Measurements from ENCODE around the gene DECR2. TPM values are rescaled to one million over a fixed set of nuclear protein-coding genes. Genes with fewer than 3 reads are reported as not detected.
A peak's percentile ranks its signal among the peaks of the same experiment; 100 is the strongest.

Gene DECR2
- total and polyA plus RNA-seq, 9 of the 15 experiments (the other 6 are each of a cell fraction or from before 2014, with no cell fraction given), result 1.0 to 31.9 (median 10.3) TPM

DNA sequence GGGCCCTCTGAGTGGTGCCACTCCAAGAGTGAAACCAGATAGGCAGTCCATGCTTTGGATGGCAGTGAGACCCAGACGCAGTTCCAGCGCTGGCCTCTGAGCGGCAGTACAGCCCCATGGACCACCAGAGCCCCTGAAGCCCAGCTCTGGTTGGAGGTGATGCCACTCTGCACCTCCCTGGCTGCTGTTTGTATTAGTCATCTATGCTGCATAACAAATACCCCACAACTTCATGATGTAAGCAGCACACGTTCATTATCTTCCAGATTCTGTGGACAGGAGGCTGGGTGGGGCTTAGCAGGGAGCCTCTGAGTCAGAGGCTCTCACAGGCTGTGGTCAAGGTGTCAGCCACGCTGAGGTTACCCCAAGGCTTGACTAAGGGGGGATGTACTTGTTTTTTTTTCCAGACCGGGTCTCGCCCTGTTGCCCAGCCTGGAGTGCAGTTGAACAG is 9.8 kb upstream of the DECR2 start:
- no peaks in the 10 kb centered on the region for H3K36me3 ChIP-seq (ENCODE audit: control insufficient read depth, insufficient read depth, low read length)
- DNase-seq (ENCODE audit: extremely low read depth in 1 of 4, low spot score in 3 of 4) (peak; percentile 56 to 76 (median 68)), FAIRE-seq (peak; percentile 54), ATAC-seq (peak; percentile 72)
- H2AFZ ChIP-seq (ENCODE audit: low read depth, low read length), result no peak overlapping the region
- BruUV-seq (replicated peaks), result no TSS peak
- peaks cover 7 to 42% of the 10 kb centered on the region in 2 experiments for H3K4me1 ChIP-seq (replicated peaks in 1 of 2; ENCODE audit: control insufficient read depth in 2 of 2, insufficient read depth in 2 of 2, low read length in 2 of 2)
- peaks cover 3% of the 10 kb centered on the region; the same call in 1 of the 2 replicates for H3K9me3 ChIP-seq (replicated peaks; ENCODE audit: control insufficient read depth, insufficient read depth, low read depth, low read length)
- no peaks in the 10 kb centered on the region for H3K9me1 ChIP-seq (ENCODE audit: control insufficient read depth, insufficient read depth, low read length)
- 72% methylated on average over 7 of the region's 7 CpGs for WGBS (ENCODE audit: insufficient coverage, low coverage, missing lambda C conversion rate)
- in situ Hi-C loops (cut with MboI), result loop anchor here (10.0 kb wide), 1 partner anchor 283 kb away; the partner anchor contains the start of gene RHBDL1
- H3K4me3 ChIP-seq, result no peak overlapping the region
- ChIA-PET POLR2A (interaction anchor here (0.5 to 1.0 kb wide), 2 partner anchors 24 to 229 kb away, joined by 3 read pairs; no protein-coding TSS in a partner anchor), CTCF (ENCODE audit: low intra/inter-chr PET ratio) (interaction anchor here (0.7 kb wide), 1 partner anchor 349 kb away, joined by 4 read pairs; the partner anchor contains the start of gene CIAO3)
- intact Hi-C loops (cut with micrococcal nuclease), result loop anchor here (10.0 kb wide), 2 partner anchors 93 to 273 kb away; partner anchors contain the start of gene RHOT2
- no peak overlapping the region for H3K9ac ChIP-seq (ENCODE audit: insufficient read depth in 1 of 2, low read depth in 2 of 2, low read length in 2 of 2)
- no peak overlapping the region for H3K4me2 ChIP-seq (ENCODE audit: insufficient read depth, low read length)
- H3K27ac ChIP-seq (ENCODE audit: extremely low read depth, low read depth, low read length), result no peak overlapping the region
- peaks cover 18% of the 10 kb centered on the region for H3K79me2 ChIP-seq (ENCODE audit: control insufficient read depth, insufficient read depth, low read length)
- no peaks in the 10 kb centered on the region for H4K20me1 ChIP-seq (replicated peaks; ENCODE audit: control insufficient read depth, insufficient read depth, low read length)
- no peaks in the 10 kb centered on the region for H3K27me3 ChIP-seq (ENCODE audit: control insufficient read depth in 2 of 2, insufficient read depth in 2 of 2, low read length in 2 of 2)
- TF ChIP-seq HSF4 (CRISPR knock-in tag; IDR thresholded peaks at IDR 0.05; ENCODE audit: borderline replicate concordance) (no peak), CREB1 (IDR thresholded peaks at IDR 0.05) (no peak), CREB1 (CRISPR knock-in tag; IDR thresholded peaks at IDR 0.05) (peak; percentile 45; the same call in 1 of the 2 replicates), ZZZ3 (IDR thresholded peaks at IDR 0.05) (no peak), MECOM (CRISPR knock-in tag; IDR thresholded peaks at IDR 0.05) (no peak), EP400 (IDR thresholded peaks at IDR 0.05) (peak; percentile 42), MXD1 (CRISPR knock-in tag; IDR thresholded peaks at IDR 0.05; ENCODE audit: borderline replicate concordance, poor library complexity, severe bottlenecking) (no peak), CBX3 (IDR thresholded peaks at IDR 0.05; ENCODE audit: borderline replicate concordance in 1 of 2, low read length in 2 of 2) (peak in 1 of 2 experiments; percentile 100; a peak in 2 of 3 replicates), SP1 (CRISPR knock-in tag; IDR thresholded peaks at IDR 0.05) (peak; percentile 63; the same call in 1 of the 2 replicates), RBFOX2 (IDR thresholded peaks at IDR 0.05; ENCODE audit: low read depth, low read length) (no peak), PCBP2 (IDR thresholded peaks at IDR 0.05; ENCODE audit: low read depth, low read length, poor library complexity, severe bottlenecking) (no peak), ADNP (tag; IDR thresholded peaks at IDR 0.05) (peak; percentile 80), FOS (IDR thresholded peaks at IDR 0.05; ENCODE audit: extremely low read depth, insufficient read length) (no peak), MYC (IDR thresholded peaks at IDR 0.05; ENCODE audit: low read depth, low read length) (no peak), MYC (CRISPR knock-in tag; IDR thresholded peaks at IDR 0.05; ENCODE audit: borderline replicate concordance, low read depth) (no peak), ZNF184 (CRISPR knock-in tag; IDR thresholded peaks at IDR 0.05) (no peak), MLLT1 (IDR thresholded peaks at IDR 0.05) (no peak), CLOCK (CRISPR knock-in tag; IDR thresholded peaks at IDR 0.05; ENCODE audit: borderline replicate concordance) (no peak), PHTF2 (CRISPR knock-in tag; IDR thresholded peaks at IDR 0.05) (no peak), HDAC2 (IDR thresholded peaks at IDR 0.05) (peak; percentile 90; the same call in 1 of the 2 replicates)

All from K562 (cell line).